ENCODE measurements around the gene SEPHS1. TPM values are rescaled to one million over a fixed set of nuclear protein-coding genes. Genes with fewer than 3 reads are reported as not detected.

The SEPHS1 gene
- total and polyA plus RNA-seq, 9 donors = 27.2 to 76.7 (median 50.6) TPM

DNA sequence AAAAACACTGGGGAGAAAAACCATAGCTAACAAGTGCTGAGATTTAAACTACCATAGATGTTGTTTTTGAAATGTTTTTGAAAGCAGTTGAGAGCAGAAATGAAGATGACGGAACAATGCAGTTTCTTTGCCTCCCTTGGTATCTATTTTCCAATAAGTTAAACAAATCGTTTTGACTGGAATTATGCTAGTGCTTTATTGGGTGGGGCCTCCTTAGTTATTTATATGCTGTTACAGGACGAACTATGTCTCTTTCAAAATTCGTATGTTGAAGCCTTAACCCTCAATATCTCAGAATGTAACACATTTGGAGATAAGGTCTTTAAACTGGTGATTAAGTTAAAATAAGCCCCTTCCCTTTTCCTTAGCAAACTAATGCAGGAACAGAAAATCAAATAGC is 45.5 kb upstream of the SEPHS1 start:
- no peaks in the 10 kb centered on the region for H3K4me1 ChIP-seq (ENCODE audit: insufficient read depth)
- H3K27ac ChIP-seq = no peak overlapping the region
- WGBS, 3 donors = 37 to 43% (median 41%) methylated on average over 4 of the region's 4 CpGs
- H3K4me3 ChIP-seq = no peak overlapping the region
- H3K36me3 ChIP-seq = no peaks in the 10 kb centered on the region
- intact Hi-C loops (cut with DNase I) = no loop called here
- no peaks in the 10 kb centered on the region for H3K27me3 ChIP-seq
- DNase-seq = no peak
- TF ChIP-seq EP300 (IDR thresholded peaks at IDR 0.05) = no peak
- TF ChIP-seq, protein P1, sequence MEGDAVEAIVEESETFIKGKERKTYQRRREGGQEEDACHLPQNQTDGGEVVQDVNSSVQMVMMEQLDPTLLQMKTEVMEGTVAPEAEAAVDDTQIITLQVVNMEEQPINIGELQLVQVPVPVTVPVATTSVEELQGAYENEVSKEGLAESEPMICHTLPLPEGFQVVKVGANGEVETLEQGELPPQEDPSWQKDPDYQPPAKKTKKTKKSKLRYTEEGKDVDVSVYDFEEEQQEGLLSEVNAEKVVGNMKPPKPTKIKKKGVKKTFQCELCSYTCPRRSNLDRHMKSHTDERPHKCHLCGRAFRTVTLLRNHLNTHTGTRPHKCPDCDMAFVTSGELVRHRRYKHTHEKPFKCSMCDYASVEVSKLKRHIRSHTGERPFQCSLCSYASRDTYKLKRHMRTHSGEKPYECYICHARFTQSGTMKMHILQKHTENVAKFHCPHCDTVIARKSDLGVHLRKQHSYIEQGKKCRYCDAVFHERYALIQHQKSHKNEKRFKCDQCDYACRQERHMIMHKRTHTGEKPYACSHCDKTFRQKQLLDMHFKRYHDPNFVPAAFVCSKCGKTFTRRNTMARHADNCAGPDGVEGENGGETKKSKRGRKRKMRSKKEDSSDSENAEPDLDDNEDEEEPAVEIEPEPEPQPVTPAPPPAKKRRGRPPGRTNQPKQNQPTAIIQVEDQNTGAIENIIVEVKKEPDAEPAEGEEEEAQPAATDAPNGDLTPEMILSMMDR (IDR thresholded peaks at IDR 0.05) = no peak
- TF ChIP-seq POLR2A (IDR thresholded peaks at IDR 0.05) = no peak
- H3K9me3 ChIP-seq = no peaks in the 10 kb centered on the region

DNA sequence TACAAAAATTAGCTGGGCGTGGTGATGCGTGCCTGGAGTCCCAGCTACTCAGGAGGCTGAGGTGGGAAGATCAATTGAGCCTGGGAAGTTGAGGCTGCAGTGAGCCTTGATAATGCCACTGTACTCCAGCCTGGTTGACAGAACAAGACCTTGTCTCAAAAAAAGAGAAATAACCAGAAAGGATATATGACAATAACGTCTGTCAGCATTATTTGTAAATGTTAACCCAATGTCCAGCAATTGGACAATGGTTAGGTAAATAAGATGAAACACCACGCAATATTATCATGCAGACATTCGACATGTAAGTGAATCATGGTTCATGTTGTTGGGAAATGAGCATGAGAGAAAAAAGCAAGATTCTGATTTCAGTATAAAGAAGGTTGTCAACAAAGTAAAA is 44.6 kb upstream of the SEPHS1 start:
- intact Hi-C loops (cut with DNase I) = no loop called here
- no peaks in the 10 kb centered on the region for H3K27me3 ChIP-seq
- no peaks in the 10 kb centered on the region for H3K4me1 ChIP-seq (ENCODE audit: insufficient read depth)
- H3K9me3 ChIP-seq = no peaks in the 10 kb centered on the region
- no peak overlapping the region for H3K27ac ChIP-seq
- TF ChIP-seq POLR2A (IDR thresholded peaks at IDR 0.05) = no peak
- TF ChIP-seq, protein P1 (IDR thresholded peaks at IDR 0.05) = no peak
- no peak for DNase-seq
- 86 to 90% (median 86%) methylated on average over 5 of the region's 5 CpGs for WGBS, 3 donors
- no peak overlapping the region for H3K4me3 ChIP-seq
- no peaks in the 10 kb centered on the region for H3K36me3 ChIP-seq

DNA sequence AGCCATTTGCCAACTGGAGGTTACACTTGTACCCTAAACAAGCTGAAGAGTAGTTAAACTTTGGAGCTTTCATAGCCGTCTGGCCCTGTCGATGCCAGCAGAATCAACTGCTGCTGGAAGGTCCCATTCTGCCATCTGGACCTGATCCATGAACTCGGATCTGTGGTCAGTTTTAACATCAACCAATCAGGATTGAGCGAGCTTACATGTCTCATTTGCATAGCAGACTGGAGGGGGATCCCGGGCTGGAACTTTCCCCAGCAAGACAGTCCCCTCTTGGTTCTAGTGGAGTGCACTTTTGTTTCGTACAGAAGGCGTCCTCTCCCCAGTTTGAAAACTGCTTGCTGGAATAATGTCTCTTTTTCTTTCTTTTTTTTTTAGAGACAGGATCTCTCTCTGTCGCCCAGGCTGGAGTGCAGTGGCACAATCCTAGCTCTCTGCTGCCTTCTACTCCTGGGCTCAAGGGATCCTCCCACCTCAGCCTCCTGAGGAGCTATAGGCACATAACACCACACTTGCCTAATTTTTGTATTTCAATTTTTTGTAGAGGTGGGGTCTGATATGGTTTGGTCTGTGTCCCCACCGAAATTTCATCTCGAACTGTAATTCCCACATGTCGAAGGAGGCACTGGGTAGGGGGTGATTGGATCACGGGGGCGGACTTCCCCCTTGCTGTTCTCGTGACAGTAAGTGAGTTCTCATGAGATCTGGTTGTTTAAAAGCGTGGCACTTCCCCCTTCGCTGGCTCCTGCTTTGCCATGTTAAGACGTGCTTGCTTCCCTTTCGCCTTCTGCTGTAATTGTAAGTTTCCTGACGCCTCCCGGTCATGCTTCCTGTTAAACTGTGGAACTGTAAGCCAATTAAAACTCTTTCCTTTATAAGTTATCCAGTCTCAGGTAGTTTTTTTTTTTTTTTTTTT is 42.8 kb upstream of the SEPHS1 start:
- H3K9me3 ChIP-seq = no peaks in the 10 kb centered on the region
- H3K27me3 ChIP-seq = no peaks in the 10 kb centered on the region
- no peak overlapping the region for H3K27ac ChIP-seq
- H3K36me3 ChIP-seq = no peaks in the 10 kb centered on the region
- WGBS, 3 donors = 52 to 57% (median 57%) methylated on average over 20 of the region's 20 CpGs
- no peaks in the 10 kb centered on the region for H3K4me1 ChIP-seq (ENCODE audit: insufficient read depth)
- DNase-seq = no peak
- TF ChIP-seq POLR2A (IDR thresholded peaks at IDR 0.05) (no peak), EP300 (IDR thresholded peaks at IDR 0.05) (no peak)
- TF ChIP-seq, protein P1 (IDR thresholded peaks at IDR 0.05) = no peak
- H3K4me3 ChIP-seq = no peak overlapping the region
- intact Hi-C loops (cut with DNase I) = no loop called here

DNA sequence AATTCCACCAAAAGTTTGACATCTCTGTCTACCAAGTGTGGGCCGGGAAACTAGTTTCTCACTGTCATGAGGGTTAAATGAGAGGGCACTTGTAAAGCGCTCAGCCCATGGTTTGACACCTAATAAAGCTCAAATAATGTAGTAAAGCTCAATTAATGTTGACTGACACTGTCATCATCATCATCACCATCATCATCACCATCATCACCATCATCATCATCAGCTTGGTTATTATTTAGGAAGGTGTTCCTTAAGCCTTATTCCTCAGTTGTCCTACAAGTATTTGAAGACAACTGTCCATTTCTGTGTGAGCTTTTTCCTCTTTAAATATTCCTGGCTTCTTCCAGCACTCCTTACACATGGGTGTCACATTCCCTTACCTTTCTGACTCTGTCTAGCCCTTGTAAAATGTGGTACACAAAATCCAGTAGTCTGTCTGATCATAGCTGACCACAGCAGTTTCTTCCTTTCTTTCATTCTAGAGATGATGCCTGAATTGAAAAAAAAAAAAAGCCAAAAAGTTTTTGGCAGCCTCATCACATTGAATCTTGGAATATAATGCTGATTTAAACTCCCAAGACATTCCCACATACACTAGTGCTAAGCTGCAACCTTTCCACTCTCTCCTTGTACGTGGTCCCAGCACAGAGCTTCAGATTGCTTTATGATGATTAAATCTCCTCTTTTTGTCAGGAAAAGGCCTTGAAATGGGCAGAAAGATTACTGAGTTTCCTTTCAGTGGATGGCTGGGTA is 40.6 kb upstream of the SEPHS1 start:
- TF ChIP-seq EP300 (IDR thresholded peaks at IDR 0.05) (no peak), POLR2A (IDR thresholded peaks at IDR 0.05) (no peak)
- TF ChIP-seq, protein P1 (IDR thresholded peaks at IDR 0.05) = no peak
- DNase-seq = no peak
- intact Hi-C loops (cut with DNase I) = no loop called here
- no peak overlapping the region for H3K27ac ChIP-seq
- no peak overlapping the region for H3K4me3 ChIP-seq
- H3K4me1 ChIP-seq (ENCODE audit: insufficient read depth) = no peaks in the 10 kb centered on the region
- no peaks in the 10 kb centered on the region for H3K27me3 ChIP-seq
- H3K36me3 ChIP-seq = no peaks in the 10 kb centered on the region
- WGBS, 3 donors = 56 to 68% (median 67%) methylated on average over 3 of the region's 3 CpGs
- no peaks in the 10 kb centered on the region for H3K9me3 ChIP-seq
